Superior temporal gyrus (tissue), 1 donor: ENCODE measurements around the gene ENDOG.

Experiments
- DNase-seq: peaks from one replicate; pipeline ENCODE4 v3.0.0-alpha.2; 2016; ENCODE audit errors: extremely low spot score

The ENDOG gene

DNA sequence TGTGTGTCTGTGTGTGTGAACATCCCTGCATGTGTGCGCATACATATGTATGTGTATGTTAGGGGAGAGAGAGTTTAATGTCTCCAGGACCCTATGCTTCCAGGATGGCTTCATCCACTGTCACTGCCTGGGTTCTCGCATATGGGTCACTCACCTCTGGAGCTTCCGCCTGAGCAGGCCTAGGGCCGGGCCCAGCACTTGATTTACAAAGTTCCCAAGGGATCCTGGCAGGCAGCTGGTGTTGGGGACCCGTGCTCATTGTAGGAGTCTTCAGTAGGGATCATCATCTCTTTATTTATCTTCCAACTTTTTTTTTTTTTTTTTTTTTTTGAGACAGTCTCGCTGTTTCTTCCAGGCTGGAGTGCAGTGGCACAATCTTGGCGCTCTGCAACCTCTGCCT lies 18.2 kb upstream of the ENDOG start:
- no peak for DNase-seq

DNA sequence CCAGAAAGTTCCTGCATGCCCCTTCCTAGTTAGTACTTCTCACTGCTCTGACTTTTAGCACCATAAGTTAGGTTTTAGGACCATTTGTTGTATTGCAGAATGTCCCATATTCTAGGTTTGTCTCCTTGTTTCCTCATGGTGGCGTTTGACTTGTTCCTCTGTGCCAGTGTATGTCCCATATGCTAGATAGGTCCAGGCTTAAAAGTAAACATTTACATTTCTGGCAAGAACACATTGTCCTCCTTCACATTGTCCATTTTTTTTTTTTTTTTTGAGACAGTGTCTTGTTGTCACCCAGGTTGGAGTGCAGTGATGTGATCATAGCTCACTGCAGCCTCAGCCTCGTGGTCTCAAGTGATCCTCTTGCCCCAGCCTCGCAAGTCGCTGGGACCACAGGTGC lies 15.8 kb upstream of the ENDOG start:
- no peak for DNase-seq

DNA sequence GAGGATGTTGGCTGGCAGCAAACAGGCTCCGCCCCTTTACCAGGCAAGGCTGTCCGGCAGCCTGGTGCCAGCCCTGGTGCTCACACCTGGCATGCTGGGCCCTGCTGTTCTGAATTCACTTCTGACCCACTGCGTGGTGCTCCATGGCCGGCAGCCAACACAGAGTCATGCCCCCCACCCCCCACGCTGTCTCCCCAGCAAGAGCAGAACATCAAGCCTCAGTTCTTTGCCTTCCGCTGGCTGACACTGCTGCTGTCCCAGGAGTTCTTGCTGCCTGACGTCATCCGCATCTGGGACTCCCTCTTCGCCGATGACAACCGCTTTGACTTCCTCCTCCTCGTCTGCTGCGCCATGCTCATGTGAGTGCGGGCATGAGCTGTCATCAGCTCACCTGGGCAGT lies 12.6 kb upstream of the ENDOG start:
- peak; percentile 67 for DNase-seq

DNA sequence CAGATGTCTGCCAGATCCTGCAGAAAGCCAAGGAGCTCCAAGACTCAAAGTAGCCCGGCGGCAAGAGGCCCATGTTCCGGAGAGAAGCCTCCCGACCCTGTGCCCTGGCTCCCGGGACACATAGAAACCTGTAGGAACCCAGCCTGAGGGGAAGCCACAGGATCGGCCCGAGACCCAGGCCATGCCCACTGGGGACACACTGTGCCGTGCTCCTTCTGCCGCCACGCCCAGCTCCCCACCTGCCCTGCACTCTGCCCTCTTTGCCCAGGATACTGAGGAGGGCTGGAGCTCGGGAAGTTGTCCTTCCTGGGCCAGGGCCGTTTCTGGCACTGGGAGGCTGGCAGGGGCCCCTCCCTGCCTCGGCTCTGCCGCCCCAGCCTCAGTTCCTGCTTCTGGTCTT lies 10.5 kb upstream of the ENDOG start:
- DNase-seq: no peak

DNA sequence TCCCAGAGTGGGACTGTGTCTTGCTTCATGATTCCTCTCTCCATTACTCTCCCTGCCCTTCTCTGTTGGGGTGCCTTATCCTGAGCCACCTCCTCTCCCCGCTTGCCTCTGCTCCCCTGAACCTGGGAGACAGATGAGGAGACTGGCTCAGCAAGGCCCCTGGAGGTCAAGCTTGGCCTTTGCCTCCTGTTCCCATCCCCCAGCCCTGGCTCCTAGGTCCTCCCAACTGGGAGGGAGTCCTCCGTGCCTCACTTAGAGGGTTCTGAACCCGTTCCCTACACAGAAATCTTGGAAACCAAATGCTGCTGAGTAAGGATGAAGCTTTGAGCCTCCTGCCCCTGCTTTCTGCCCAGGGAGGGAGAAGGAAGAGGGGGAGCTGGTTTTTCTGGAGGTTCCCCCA lies 9.8 kb upstream of the ENDOG start:
- DNase-seq: no peak

DNA sequence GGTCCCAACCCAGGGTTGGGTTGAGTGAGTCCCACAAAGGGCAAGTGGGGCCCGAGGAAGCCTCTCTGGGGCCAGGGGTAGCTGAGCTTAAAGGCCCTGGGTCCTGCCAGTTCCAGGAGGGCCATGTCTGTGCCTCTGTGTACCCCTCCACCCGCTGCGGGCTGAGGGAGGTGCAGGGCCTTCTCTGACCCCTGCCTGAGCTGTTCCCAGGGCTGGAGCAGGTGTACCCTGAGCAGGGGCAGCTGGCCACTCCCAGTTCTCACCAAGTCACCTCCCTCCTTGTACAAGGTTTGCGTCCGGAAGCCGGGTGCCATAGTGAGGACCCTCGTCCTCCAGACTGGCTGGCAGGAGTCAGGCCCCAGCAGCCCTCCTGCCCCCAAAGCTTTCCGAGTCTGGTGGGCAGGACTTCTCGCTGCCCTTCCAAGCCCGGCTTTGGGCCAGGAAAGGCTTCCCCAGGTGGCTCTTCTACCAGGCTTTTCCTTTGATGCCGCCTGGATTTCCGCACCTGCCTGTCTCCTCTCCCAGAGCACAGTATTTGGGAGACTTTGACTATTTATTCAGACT lies 9.2 kb upstream of the ENDOG start:
- DNase-seq: no peak

DNA sequence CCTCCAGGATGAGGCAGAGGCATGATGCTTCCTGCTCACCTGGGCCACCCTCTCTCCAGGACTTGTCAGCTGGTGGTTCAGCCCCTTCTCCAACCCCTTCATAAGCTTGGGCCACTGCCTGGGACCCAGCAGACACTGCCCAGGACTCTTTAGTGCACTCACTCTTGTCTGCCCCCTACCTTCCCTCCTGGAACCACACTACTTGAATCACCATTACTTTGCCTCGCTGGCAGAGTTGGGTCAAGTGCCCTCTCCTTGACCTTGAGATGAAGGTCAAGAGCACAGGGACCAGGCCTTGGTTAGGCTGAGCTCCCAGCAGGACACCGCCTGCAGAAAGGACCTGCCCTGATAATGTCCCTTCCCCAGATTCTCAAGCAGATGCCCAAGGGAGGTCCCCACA lies 8.5 kb upstream of the ENDOG start:
- DNase-seq: no peak

DNA sequence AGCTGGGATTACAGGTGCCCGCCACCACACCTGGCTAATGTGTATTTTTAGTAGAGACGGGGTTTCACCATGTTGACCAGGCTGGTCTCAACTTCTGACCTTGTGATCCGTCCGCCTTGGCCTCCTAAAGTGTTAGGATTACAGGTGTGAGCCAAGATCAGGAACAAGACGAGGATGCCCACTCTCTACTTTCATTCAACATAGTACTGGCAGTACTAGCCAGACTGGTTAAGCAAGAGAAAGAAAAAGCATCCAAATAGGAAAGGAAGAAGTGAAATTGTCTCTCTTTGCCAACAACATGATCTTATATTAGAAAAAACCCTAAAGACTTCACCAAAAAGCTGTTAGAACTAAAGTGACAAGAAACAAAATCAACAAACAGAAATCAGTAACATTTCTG lies 7.4 kb upstream of the ENDOG start:
- DNase-seq: no peak

DNA sequence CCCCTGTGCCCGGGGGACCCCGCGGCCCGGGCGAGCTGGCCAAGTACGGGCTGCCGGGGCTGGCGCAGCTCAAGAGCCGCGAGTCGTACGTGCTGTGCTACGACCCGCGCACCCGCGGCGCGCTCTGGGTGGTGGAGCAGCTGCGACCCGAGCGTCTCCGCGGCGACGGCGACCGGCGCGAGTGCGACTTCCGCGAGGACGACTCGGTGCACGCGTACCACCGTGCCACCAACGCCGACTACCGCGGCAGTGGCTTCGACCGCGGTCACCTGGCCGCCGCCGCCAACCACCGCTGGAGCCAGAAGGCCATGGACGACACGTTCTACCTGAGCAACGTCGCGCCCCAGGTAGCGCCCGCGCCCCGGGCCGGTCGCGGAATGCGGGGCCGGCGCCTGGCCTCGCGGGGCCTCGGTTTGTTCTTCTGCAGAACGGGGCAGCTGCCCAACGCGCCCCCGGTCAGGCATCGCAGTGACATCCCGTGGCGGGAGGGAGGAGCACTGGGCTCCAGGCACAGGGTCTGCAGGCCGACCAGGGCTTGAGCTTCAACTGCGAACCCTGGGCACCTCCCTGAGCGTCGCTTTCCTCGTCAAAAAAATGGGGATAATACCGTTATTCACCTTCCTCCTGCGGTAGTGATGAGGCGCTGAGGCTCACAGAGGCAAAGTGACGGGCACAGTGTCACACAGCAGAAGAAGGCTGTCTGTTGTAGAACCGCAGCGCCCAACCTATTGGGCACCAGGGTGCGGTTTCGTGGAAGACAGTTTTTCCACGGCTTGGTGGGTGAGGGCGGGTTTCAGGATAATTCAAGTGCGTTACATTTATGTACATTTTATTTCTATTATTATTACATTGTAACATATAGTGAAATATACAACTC lies 777 bp downstream of the ENDOG start:
- DNase-seq: no peak

DNA sequence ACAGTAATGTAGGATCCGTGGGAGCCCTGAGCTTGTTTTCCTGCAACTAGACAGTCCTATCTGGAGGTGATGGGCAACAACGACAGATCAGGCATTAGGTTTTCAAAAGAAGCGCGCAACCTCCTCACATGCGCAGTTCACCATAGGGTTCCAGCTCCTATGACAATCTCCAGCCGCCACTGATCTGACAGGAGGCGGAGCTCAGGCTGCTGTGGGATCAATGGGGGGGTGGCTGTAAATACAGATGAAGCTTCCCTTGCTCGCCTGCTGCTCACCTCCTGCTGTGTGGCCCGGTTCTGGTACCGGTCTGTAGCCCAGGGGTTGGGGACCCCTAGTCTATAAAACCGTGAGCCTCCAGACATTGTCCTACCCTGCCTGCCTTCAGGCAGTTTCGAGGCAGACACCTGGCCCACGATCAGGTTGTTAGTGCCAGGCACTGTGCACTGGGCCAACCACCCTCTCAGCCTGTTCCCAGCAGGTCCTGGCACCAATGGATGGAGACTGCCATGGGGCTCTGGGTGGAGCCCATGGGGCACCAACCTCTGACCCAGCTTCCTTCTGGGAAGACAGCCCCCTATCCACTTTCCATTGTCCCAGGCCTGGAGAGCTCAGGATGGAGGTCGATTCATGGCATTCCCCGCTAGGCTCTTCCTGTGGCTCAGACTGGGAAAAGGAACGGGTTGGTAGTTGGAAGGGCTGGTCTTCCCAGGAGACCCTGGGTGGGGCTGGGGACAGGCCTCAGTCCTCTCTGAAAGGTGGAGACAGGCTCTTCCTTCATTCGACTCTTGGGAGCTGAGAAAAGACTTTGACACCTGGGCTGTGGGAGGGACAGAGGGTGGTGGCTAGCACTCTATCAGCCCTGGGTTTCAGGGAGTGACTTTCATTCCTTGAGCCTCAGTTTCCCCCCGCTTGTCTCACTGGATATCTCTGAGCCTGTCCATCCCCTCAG lies 1.7 kb downstream of the ENDOG start:
- DNase-seq: peak; percentile 55

DNA sequence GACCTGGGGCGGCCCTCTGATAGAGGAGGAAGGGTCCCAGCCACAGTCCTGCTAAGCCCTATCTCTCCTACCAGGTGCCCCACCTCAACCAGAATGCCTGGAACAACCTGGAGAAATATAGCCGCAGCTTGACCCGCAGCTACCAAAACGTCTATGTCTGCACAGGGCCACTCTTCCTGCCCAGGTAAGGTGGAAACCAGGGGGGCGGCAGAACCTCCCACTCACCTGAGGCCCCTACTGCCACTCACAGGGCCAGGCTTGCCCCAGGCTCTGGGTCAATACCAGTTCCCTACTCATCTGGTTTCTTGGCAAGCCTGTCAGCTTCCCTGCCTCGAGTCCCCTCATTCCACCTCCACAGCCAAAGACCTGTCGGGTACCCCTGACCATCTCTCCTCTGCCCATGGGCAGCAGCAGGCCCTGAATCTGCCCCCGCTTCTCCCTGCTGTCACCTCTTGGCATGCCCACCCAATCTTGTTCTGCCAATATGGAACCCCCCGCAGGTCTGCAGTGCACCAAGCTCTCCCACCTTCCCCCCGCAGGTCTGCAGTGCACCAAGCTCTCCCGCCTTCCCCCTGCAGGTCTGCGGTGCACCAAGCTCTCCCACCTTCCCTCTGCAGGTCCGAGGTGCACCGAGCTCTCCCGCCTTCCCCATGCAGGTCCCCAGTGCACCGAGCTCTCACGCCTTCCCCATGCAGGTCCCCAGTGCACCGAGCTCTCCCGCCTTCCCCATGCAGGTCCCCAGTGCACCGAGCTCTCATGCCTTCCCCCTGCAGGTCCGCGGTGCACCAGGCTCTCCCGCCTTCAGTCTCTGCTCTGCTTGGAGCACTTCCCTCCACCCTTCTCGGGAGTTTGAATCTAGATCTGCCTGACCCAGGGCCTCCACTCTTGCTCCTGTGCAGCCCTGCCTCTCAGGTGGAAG lies 2.6 kb downstream of the ENDOG start:
- no peak for DNase-seq

DNA sequence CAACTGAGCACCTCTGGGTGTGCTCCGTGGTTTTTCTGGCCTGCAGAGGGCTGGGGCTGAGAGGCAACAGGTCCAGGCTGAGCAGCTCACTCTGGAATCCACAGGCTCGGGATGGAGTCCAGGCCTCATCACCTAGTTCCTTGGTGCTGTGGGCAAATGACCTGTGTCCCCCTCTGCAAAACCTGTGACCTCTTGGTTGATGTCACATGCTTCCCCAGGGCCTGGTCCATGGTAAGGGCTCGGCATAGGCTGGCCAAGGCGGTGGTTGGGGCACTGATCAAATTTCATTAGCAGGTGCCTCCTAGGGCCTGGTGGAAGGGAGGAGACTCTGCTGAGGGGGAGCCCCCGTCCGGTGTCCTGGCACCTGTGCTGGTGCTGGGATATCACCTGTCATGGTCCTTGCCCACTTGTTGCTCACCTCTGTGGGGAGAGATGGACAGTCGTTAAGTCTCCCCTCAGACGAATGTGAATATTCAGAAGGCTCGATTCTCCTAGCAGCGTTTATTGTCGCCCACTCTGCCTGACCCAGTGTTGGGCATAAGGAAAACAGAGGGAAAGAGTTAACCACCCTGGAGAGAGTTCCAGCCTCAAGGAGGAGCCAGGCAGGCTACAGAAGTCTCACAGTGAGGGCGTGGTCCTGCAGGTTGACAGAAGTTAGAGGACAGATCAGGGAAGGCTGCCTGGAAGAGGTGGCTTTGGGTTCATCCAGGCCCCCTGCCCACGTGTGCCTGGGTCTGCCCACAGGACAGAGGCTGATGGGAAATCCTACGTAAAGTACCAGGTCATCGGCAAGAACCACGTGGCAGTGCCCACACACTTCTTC lies 3.5 kb downstream of the ENDOG start:
- no peak for DNase-seq

DNA sequence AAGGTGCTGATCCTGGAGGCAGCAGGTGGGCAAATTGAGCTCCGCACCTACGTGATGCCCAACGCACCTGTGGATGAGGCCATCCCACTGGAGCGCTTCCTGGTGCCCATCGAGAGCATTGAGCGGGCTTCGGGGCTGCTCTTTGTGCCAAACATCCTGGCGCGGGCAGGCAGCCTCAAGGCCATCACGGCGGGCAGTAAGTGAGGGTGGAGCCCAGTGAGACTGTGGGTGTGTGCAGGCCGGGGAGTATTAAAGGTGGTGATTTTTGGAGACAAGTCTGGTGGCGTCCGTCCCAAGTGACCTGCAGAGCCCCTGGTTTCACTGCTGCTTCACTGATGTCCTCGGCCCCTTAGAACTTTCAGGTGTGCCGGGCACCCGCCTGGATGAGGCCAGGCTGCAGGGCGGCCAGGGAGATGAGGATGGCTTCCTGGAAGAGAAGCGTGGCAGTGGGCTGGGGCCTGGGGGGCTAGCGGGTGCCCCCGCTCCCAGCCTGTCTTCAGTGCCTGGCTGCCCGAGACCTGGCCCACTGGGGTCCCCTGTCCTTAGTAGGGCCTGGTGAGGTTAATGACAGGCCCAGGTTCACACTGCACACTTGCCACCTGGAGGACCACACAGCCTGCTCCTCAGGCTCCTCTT lies 4.2 kb downstream of the ENDOG start:
- DNase-seq: no peak

DNA sequence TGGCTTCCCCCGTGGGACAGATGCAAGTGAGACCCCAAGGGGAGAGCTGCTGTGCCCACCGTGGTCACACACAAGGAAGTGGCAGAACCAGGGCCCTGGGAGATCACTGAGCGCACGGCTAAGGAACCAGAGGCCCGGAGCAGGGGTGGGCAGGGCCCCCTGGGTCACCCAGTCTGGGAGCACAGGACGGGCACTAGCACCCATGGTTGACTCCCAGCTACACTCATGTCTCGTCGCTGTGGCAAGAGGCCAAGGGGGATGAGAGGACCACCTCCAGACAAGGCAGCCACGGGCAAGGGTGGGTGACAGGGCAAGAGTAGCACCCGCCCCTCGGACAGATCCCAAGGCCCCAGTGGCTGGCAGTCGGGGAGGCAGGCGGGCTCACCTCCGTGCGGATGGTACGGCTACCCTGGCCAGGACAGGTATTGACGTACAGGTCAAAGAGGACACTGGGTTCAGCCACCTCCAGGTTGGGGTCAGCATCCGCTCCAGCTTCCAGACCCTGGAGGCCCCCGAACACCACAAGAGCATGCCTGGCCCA lies 5.1 kb downstream of the ENDOG start:
- no peak for DNase-seq

DNA sequence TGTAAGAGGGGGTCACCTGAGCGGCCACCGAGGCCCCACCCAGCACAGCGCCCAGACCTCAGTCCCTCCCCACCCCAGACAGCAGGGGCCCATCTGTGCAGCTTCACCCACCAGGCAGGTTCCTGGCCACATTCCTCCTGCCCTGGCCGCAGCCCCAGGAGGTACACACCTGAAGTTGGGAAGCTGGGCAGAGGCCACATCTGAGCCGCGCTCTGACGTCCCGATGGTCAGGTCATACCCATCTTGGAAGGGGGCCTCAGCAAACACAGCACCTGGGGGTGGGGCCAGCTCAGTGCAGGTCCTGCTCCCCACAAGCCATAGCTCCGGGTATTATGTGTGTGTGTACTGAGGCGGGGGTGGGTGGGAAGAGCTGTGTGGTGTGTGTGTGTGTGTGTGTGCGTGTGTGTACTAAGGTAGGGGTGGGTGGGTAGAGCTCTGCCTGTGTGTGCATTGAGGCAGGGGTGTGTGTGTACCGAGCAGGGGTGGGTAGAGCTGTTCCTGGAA lies 5.7 kb downstream of the ENDOG start:
- no peak for DNase-seq

DNA sequence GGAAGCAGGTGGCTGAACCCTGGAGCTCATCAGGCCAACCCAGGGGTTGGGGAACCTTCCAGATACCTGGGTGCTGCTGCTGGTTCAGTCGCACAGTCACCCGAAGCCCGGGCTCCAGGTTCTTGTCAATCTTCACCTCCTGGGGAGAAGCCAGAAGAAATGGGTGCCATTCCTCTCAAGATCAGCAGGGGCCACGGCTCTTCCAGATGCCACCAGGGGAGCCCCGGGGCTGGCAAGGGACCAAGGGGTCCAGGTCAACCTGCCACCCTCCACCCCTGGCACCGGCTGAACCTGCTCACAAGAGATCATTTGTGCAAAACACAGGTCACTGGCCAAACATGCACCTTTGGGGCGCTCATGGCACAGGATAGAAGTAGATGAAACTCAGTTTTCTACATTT lies 6.6 kb downstream of the ENDOG start:
- no peak for DNase-seq

DNA sequence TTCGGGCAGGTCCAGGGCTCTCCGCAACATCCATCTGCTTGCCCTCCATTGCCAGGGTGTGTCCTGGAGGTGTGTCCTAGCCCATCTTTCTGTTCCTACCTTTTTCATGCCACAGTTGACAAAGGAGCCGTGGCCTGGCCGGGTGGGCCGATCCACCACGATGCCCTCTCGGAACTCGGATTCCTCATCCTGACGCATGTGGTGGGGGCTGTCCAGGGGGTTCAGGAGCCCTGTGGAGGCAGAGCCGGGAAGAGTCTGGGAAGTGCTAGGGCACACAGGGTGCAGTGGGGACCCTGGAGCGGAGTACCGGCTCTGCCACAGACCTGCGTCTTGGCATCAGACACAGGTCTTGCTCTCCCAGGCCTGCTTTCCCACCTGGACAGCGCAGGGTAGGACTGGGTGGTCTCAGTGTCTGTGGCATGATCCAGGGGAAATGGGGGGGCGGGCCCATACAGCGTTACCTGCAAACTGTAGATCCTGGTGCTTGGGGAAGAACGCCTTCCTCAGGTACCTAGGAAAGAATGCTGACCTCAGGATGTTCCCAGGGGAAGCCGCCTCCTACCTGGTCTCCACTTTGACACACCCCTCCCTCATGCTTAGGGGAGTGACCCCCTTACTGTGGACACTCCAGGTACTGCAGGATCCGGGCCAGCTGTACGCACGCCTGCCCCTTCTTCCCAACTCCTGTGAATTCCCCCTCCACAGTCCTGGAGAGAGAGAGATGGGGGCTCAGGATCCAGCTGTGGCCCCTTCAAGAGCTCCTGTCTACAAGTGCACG lies 7.8 kb downstream of the ENDOG start:
- no peak for DNase-seq

DNA sequence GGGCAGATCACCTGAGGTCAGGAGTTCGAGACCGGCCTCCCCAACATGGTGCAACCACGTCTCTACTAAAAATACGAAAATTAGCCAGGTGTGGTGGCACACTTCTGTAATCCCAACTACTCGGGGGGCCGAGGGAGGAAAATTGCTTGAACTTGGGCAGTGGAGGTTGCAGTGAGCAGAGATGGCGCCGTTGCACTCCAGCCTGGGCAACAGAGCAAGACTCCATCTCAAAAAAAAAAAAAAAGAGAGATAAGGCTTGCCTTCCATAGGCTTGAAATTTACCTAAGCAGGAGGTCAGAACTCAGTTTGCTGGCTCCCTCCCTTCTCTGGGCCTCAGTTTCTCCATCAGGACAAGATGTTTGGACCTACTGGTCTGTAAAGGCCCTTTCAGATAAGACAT lies 10.0 kb downstream of the ENDOG start:
- DNase-seq: no peak
